Measurements from ENCODE around the gene ATP13A4. TPM values are rescaled to one million over a fixed set of nuclear protein-coding genes. Genes with fewer than 3 reads are reported as not detected.

The ATP13A4 gene
- total and polyA plus RNA-seq, 8 donors: 0.46 to 42.6 (median 17.0) TPM

GRCh38 chr3:193502871-193503270 is 51.8 kb downstream of the ATP13A4 start:
- Histone ChIP-seq H3K4me1 (peaks cover 0 to 6% (median 0%) of the 10 kb centered on the region in 4 donors), H3K4me3 (no peak overlapping the region), H3K27ac (no peak overlapping the region), H3K9me3 (no peaks in the 10 kb centered on the region), H3K27me3 (no peaks in the 10 kb centered on the region), H3K36me3 (no peaks in the 10 kb centered on the region)
- no peak for DNase-seq
- TF ChIP-seq, protein P1, sequence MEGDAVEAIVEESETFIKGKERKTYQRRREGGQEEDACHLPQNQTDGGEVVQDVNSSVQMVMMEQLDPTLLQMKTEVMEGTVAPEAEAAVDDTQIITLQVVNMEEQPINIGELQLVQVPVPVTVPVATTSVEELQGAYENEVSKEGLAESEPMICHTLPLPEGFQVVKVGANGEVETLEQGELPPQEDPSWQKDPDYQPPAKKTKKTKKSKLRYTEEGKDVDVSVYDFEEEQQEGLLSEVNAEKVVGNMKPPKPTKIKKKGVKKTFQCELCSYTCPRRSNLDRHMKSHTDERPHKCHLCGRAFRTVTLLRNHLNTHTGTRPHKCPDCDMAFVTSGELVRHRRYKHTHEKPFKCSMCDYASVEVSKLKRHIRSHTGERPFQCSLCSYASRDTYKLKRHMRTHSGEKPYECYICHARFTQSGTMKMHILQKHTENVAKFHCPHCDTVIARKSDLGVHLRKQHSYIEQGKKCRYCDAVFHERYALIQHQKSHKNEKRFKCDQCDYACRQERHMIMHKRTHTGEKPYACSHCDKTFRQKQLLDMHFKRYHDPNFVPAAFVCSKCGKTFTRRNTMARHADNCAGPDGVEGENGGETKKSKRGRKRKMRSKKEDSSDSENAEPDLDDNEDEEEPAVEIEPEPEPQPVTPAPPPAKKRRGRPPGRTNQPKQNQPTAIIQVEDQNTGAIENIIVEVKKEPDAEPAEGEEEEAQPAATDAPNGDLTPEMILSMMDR (IDR thresholded peaks at IDR 0.05): no peak
- TF ChIP-seq POLR2A (IDR thresholded peaks at IDR 0.05): no peak
- TF ChIP-seq EP300 (IDR thresholded peaks at IDR 0.05): no peak
- TF ChIP-seq POLR2AphosphoS5 (IDR thresholded peaks at IDR 0.05): no peak
- intact Hi-C loops (cut with DNase I; ENCODE audit: low total_unique reads): no loop called here
- 65 to 78% (median 74%) methylated on average over 4 of the region's 4 CpGs for WGBS, 5 donors

DNA sequence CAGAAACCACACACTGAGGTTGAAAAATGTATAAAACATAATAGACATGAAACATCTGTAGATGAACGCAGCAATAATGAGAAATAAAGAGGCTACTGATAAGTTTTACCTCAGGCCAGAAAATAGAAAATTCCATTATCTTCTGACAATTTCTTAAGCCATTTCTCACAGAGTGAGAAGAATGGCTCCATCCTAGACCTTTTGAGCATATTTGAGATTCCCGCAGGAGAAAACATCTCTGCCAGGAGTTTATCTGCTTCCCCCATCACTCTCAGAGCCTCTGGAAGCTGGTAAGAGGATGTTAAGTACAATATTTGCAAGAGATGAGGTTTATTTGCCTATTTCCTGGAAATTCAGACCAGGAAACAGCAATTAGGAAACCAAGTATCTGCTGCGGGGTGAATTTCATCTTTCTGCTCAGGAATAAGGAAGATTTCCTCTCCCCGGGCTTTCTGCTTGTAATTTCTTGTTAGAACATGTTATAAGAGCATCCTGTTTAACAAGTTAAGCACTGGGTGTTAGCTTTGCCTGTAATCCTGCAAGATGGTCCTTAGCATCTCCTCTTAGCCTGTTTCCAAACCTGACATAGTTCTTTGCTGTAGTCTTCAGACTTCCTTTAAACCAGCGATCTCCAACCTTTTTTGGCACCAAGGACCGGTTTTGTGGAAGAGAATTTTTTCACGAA is 54.8 kb downstream of the ATP13A4 start:
- no peak for TF ChIP-seq POLR2AphosphoS5 (IDR thresholded peaks at IDR 0.05)
- TF ChIP-seq POLR2A (IDR thresholded peaks at IDR 0.05): no peak
- TF ChIP-seq, protein P1 (IDR thresholded peaks at IDR 0.05): no peak
- TF ChIP-seq EP300 (IDR thresholded peaks at IDR 0.05): no peak
- Histone ChIP-seq H3K36me3 (no peaks in the 10 kb centered on the region), H3K27me3 (no peaks in the 10 kb centered on the region), H3K4me1 (peaks cover 0 to 6% (median 0%) of the 10 kb centered on the region in 4 donors), H3K4me3 (no peak overlapping the region), H3K27ac (no peak overlapping the region), H3K9me3 (no peaks in the 10 kb centered on the region)
- 83 to 91% (median 85%) methylated on average over 7 of the region's 7 CpGs for WGBS, 5 donors
- intact Hi-C loops (cut with DNase I; ENCODE audit: low total_unique reads): no loop called here
- DNase-seq: no peak

DNA sequence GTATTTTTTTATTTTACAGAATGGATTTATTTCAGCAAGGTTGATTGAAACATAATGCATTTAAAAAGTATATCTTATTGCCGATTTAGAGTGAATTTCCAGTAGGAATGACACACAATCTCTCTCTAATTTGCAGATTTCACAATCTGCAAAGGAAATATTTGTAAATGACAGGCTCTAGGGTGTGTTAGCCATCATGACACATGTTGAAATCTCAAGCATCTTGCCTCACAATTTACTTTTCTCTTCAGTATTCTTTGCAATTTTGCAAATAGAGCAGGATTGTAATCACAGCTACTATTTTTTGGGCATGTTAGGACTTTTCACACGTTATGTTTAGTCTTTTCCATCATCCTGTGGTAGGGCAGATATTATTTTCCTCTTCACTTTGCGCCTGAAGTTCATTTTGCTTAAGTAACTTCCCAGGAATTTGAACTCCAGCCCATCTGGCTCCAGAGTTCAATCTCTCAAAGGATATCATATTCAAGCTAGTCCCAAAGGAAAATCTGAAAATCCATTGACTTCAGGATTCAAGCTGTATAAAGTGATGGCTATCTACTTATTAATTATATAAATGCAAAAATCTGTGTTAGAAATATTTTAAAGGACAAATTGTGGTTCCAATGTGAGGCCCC is 55.4 kb downstream of the ATP13A4 start:
- Histone ChIP-seq H3K27ac (no peak overlapping the region), H3K27me3 (no peaks in the 10 kb centered on the region), H3K4me1 (peaks cover 0 to 6% (median 0%) of the 10 kb centered on the region in 4 donors), H3K9me3 (no peaks in the 10 kb centered on the region), H3K36me3 (no peaks in the 10 kb centered on the region), H3K4me3 (no peak overlapping the region)
- WGBS, 5 donors: 66 to 78% (median 73%) methylated on average over 3 of the region's 3 CpGs
- TF ChIP-seq POLR2A (IDR thresholded peaks at IDR 0.05): no peak
- TF ChIP-seq, protein P1 (IDR thresholded peaks at IDR 0.05): no peak
- no peak for TF ChIP-seq EP300 (IDR thresholded peaks at IDR 0.05)
- no peak for TF ChIP-seq POLR2AphosphoS5 (IDR thresholded peaks at IDR 0.05)
- intact Hi-C loops (cut with DNase I; ENCODE audit: low total_unique reads): no loop called here
- peak in 1 of 2 donors; percentile 20 for DNase-seq

- Histone ChIP-seq H3K4me3 (no peak overlapping the region), H3K9me3 (no peaks in the 10 kb centered on the region), H3K36me3 (no peaks in the 10 kb centered on the region), H3K4me1 (peaks cover 0 to 6% (median 0%) of the 10 kb centered on the region in 4 donors), H3K27me3 (no peaks in the 10 kb centered on the region), H3K27ac (no peak overlapping the region)
- TF ChIP-seq, protein P1 (IDR thresholded peaks at IDR 0.05): no peak
- TF ChIP-seq EP300 (IDR thresholded peaks at IDR 0.05): no peak
- TF ChIP-seq POLR2A (IDR thresholded peaks at IDR 0.05): no peak
- no peak for TF ChIP-seq POLR2AphosphoS5 (IDR thresholded peaks at IDR 0.05)
- DNase-seq: no peak
- intact Hi-C loops (cut with DNase I; ENCODE audit: low total_unique reads): no loop called here
- WGBS, 5 donors: 81 to 94% (median 85%) methylated on average over 3 of the region's 3 CpGs
Measured at GRCh38 chr3:193498215-193498614, 56.5 kb downstream of the ATP13A4 start.
